HepG2 (cell line): ENCODE measurements around the gene SAPCD2. TPM values are rescaled to one million over a fixed set of nuclear protein-coding genes. Genes with fewer than 3 reads are reported as not detected.

Experiments used
- AKAP8 ChIP-seq: sonication (generic); formaldehyde crosslinking; IDR thresholded peaks from 2 replicates; pipeline ENCODE4 v1.5.1; 2020; ENCODE audit warnings: mild to moderate bottlenecking, missing genetic modification reagents
- ARNT2 ChIP-seq: sonication (generic); formaldehyde crosslinking; IDR thresholded peaks from 2 replicates; pipeline ENCODE4 v1.8.0; 2022; ENCODE audit warnings: mild to moderate bottlenecking, low read depth, missing genetic modification reagents, moderate library complexity
- HOXA3 ChIP-seq: sonication (generic); formaldehyde crosslinking; IDR thresholded peaks from 2 replicates; pipeline ENCODE4 v1.5.0; 2020; ENCODE audit warnings: missing genetic modification reagents
- ZNF564 ChIP-seq: sonication (generic); formaldehyde crosslinking; IDR thresholded peaks from 2 replicates; pipeline ENCODE4 v1.8.1; 2023; ENCODE audit warnings: mild to moderate bottlenecking, missing genetic modification reagents
- polyA plus RNA-seq, 8 experiments: library from polyadenylated mRNA; depleted of rRNA in 3 of 8; stranded (reverse) in 7 of 8; unstranded in 1 of 8; fragments of >200 nt; fragmentation: Illumina TruSeq in 4 of 8; extraction: Trizol in 4 of 8; gene quantifications; 2 replicates each; pipeline versions ENCODE4 v1.2.1 to v1.2.3, GENCODE V29; 2011 to 2016; ENCODE audit warnings: low read depth in 4 of 8, missing spikeins in 1 of 8, mixed read lengths in 1 of 8; ENCODE audit not compliant: insufficient read depth in 1 of 8
- total RNA-seq, 5 experiments: library from RNA; depleted of rRNA; stranded (reverse); fragments of >200 nt; fragmentation: Illumina TruSeq; extraction: Trizol; gene quantifications; 2 replicates each; pipeline ENCODE4 v1.2.3, GENCODE V29; 2016; ENCODE audit warnings: low read depth in 1 of 5
- TF ChIP-seq, protein P1 (sequence below): sonication (generic); formaldehyde crosslinking; IDR thresholded peaks from 2 replicates; pipeline ENCODE4 v1.4.0; 2020; ENCODE audit warnings: mild to moderate bottlenecking, missing genetic modification reagents
- TF ChIP-seq, protein P2 (sequence below): sonication (generic); formaldehyde crosslinking; IDR thresholded peaks from 2 replicates; pipeline ENCODE4 v1.5.1; 2020; ENCODE audit warnings: mild to moderate bottlenecking, missing genetic modification reagents, borderline replicate concordance
- TF ChIP-seq, protein P3 (sequence below): sonication (generic); formaldehyde crosslinking; IDR thresholded peaks from 2 replicates; pipeline ENCODE4 v1.8.1; 2023; ENCODE audit warnings: mild to moderate bottlenecking, moderate library complexity, missing genetic modification reagents

SAPCD2 gene
- total and polyA plus RNA-seq, 2 of the 13 experiments (the other 11 are each of a cell fraction or from before 2014, with no cell fraction given), result 21.9 to 42.8 TPM

DNA sequence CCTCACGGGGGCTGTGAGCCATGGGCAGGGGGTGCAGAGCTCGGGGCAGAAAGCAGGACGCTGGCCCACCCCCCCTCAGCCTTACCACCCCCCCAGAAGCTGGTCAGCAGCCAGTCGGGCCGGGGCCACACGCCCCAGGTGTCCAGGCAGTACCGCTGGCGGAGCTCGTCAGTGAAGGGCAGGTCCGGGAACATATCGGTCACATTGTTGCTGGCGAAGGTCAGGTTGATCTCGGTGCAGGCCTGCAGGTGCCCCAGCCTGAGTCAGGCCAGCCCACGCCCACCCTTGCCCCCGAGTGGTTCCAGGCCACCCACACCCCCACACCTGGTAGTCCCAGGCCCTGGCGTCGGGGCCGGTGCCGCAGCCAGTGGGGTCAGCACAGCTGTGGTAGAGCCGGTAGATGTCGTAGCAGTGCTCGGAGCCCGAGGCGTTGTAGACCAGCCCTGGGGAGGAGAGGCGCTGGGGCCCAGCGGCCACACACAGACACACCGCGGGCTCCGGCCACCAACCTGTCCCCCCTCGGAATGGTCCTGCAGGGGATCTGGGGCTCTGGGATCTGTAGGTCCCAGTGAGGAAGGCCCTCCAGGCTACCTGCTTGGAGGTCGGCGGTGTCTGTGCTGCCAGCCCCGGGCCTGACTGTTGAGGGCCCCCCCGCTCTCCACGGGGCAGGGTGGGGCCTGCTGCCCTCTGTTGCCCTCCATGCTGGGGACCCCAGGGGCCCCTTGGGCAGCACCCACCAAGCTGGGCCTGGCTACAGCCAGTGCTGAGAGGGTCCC, 41.6 kb upstream of the SAPCD2 start (continued):
- TF ChIP-seq ARNT2 (CRISPR knock-in tag) (no peak), ZNF564 (CRISPR knock-in tag) (peak; percentile 61; the same call in 1 of the 2 replicates), AKAP8 (CRISPR knock-in tag) (no peak), HOXA3 (0 out of 2 replicates have a peak, but pooled peaks have one; percentile 21)
- TF ChIP-seq, protein P1, sequence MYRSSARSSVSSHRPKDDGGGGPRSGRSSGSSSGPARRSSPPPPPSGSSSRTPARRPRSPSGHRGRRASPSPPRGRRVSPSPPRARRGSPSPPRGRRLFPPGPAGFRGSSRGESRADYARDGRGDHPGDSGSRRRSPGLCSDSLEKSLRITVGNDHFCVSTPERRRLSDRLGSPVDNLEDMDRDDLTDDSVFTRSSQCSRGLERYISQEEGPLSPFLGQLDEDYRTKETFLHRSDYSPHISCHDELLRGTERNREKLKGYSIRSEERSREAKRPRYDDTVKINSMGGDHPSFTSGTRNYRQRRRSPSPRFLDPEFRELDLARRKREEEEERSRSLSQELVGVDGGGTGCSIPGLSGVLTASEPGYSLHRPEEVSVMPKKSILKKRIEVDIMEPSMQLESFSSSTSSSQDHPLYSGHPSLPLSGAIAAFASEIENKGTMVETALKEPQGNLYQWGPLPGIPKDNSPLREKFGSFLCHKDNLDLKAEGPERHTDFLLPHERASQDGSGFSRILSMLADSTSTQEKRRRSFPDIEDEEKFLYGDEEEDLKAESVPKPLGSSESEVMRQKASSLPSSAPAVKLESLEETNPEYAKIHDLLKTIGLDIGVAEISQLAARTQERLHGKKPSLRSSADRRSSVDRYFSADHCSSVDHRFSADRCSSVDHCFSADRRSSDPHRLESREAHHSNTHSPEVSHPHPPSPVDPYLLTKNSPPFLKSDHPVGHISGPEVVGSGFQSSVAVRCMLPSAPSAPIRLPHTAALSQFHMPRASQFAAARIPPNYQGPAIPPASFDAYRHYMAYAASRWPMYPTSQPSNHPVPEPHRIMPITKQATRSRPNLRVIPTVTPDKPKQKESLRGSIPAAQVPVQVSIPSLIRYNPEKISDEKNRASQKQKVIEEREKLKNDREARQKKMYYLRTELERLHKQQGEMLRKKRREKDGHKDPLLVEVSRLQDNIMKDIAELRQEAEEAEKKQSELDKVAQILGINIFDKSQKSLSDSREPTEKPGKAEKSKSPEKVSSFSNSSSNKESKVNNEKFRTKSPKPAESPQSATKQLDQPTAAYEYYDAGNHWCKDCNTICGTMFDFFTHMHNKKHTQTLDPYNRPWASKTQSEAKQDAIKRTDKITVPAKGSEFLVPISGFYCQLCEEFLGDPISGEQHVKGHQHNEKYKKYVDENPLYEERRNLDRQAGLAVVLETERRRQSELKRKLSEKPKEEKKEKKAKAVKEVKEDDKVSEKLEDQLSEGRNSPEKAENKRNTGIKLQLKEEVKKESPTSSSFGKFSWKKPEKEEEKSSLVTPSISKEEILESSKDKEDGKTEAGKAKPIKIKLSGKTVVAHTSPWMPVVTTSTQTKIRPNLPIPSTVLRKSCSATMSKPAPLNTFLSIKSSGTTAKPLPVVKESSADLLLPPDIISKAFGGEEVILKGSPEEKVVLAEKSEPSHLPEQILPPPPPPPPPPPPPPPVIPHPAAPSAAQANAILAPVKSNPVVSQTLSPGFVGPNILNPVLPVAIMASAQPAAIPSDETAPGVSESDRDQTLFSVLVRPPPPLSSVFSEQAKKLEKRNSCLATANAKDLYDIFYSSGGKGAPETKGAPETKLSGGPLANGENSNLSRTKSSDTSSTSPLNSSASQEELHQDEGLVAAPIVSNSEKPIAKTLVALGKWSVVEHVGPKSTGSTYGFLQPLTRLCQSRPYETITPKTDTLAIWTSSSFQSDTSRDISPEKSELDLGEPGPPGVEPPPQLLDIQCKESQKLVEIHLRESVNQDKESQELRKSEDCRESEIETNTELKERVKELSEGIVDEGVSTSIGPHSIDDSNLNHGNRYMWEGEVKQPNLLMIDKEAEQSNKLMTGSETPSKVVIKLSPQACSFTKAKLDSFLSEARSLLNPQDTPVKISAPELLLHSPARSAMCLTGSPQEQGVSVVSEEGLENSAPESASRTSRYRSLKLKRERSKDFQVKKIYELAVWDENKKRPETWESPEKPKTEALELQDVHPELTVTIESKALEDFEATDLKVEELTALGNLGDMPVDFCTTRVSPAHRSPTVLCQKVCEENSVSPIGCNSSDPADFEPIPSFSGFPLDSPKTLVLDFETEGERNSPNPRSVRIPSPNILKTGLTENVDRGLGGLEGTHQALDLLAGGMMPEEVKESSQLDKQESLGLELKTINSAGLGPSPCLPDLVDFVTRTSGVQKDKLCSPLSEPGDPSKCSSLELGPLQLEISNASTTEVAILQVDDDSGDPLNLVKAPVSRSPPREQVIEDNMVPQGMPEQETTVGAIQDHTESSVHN (CRISPR knock-in tag), result no peak
- TF ChIP-seq, protein P2, sequence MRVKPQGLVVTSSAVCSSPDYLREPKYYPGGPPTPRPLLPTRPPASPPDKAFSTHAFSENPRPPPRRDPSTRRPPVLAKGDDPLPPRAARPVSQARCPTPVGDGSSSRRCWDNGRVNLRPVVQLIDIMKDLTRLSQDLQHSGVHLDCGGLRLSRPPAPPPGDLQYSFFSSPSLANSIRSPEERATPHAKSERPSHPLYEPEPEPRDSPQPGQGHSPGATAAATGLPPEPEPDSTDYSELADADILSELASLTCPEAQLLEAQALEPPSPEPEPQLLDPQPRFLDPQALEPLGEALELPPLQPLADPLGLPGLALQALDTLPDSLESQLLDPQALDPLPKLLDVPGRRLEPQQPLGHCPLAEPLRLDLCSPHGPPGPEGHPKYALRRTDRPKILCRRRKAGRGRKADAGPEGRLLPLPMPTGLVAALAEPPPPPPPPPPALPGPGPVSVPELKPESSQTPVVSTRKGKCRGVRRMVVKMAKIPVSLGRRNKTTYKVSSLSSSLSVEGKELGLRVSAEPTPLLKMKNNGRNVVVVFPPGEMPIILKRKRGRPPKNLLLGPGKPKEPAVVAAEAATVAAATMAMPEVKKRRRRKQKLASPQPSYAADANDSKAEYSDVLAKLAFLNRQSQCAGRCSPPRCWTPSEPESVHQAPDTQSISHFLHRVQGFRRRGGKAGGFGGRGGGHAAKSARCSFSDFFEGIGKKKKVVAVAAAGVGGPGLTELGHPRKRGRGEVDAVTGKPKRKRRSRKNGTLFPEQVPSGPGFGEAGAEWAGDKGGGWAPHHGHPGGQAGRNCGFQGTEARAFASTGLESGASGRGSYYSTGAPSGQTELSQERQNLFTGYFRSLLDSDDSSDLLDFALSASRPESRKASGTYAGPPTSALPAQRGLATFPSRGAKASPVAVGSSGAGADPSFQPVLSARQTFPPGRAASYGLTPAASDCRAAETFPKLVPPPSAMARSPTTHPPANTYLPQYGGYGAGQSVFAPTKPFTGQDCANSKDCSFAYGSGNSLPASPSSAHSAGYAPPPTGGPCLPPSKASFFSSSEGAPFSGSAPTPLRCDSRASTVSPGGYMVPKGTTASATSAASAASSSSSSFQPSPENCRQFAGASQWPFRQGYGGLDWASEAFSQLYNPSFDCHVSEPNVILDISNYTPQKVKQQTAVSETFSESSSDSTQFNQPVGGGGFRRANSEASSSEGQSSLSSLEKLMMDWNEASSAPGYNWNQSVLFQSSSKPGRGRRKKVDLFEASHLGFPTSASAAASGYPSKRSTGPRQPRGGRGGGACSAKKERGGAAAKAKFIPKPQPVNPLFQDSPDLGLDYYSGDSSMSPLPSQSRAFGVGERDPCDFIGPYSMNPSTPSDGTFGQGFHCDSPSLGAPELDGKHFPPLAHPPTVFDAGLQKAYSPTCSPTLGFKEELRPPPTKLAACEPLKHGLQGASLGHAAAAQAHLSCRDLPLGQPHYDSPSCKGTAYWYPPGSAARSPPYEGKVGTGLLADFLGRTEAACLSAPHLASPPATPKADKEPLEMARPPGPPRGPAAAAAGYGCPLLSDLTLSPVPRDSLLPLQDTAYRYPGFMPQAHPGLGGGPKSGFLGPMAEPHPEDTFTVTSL (CRISPR knock-in tag), result no peak
- TF ChIP-seq, protein P3, sequence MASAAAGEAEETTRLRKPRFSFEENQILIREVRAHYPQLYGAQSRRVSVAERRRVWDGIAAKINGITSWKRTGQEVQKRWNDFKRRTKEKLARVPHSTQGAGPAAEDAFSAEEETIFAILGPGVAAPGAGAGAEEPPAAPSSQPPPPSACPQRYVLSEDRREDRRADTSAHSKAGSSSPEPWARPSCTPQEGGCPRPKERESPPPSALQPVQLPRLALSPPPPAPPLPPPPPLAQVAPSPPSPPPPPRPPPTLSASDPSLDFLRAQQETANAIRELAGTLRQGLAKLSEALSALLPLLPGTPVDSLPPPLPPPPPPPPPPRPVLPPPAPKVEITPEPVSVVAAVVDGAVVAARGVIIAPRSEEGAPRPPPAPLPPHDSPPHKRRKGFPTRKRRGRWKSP (CRISPR knock-in tag), result peak; percentile 58; the same call in 1 of the 2 replicates
